Measurements from ENCODE around the gene ESRRA.

- TF ChIP-seq EZH2 (IDR thresholded peaks at IDR 0.05; ENCODE audit: insufficient read depth, poor library complexity, severe bottlenecking): no peak
- no peak for TF ChIP-seq EZH2phosphoT487 (IDR thresholded peaks at IDR 0.05; ENCODE audit: insufficient read depth, low read depth)
These were observed 47.0 kb upstream of the ESRRA start for GRCh38 chr11:64258356-64258755.

Data from GM23248 (cell line).